Sciatic nerve (tissue), 2 donors: Measurements from ENCODE around the gene PHLDB1. TPM values are rescaled to one million over a fixed set of nuclear protein-coding genes. Genes with fewer than 3 reads are reported as not detected.

ENCODE experiments used
- ATAC-seq: fragments of 200-7000 bp; cut with Tn5 transposase; one replicate; pipeline ENCODE4 v1.9.1; 2020; ENCODE audit warnings: mild to moderate bottlenecking, moderate library complexity
- DNase-seq: peaks from one replicate; pipeline ENCODE4 v3.0.0-alpha.2; 2020; ENCODE audit warnings: low spot score
- intact Hi-C: fragments of 100-400 bp; cut with DNase I; formaldehyde crosslinking; loops from one replicate; pipeline ENCODE4 v1.14.2; 2022
- total RNA-seq: library from RNA; stranded (reverse); fragmentation: NEBNext Ultra II Directional; extraction: Animal tissue kit (Norgen Biotek cat#: 25700); gene quantifications from one replicate; pipeline ENCODE4 v1.2.1, GENCODE V29; 2021
- donor health status: DM: no; HTN: no; CAD: no.
- donor health status: DM: no; HTN: no; CAD: no.

Gene PHLDB1
- total RNA-seq, 1 donor from 2014 or later = 419 TPM

DNA sequence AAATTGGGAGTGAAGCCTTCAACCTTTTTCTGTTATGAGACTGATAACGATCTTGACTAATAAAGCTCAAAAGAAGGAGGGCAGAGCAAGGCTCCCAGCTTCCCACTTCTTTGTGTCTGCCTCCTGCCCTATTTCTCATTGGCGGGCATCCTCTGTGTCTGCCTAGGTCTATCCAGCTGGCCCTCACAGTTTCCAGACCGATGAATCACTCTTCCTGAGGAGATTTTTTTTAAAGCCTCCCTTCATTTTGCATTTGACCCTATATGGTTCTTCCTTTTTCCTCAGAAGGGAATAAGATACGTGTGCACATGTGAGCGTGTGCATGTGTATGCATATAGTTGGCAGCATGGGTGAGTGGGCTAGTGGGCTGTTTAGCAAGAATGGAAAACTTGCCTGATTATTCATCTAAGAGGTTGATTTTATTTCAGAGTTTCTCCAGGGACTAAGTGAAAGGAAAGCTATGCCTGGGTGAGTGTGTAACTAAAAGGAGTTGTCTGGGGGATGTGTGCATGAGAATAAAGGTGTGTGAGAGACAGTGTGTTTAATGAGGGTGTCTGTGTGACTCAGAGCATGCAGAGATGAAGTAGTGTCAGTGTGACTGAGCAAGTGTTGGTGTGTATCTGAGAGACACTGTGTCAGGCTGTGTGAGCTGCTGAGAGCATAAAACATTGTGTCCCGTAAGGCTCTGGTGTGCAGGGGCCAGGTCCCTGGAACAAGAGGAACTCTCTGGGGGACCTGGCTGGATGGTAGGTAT, 12.2 kb downstream of the PHLDB1 start:
- intact Hi-C loops = no loop called here
- DNase-seq = no peak
- peak; percentile 20 for ATAC-seq

DNA sequence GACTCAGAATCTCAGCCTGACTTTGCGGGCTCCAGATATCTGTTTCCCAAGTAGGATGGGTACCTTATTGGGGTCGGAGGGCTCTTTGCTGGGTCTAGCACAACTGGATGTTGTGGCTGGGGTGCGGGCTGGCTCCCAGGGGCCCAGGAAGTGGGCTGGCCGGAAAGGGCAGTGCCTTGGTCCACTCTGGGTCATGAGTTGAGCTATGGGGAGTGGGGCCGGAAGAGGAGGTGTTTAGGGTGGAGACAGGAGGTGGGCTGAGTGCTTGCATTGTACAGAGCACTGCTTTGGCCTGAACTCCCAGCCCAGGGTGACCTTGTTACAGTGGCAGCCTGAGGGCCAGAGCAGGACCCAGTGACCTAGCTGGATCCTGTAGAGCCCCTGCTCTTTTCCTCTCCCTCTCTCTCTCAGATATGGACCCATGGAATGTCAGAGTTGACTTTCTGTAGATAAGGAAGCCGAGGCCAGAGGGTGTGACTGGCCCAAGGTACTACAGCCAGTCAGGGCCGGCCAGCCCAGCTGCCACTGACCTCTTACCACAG, 13.2 kb downstream of the PHLDB1 start:
- intact Hi-C loops = no loop called here
- ATAC-seq (no peak), DNase-seq (no peak)

DNA sequence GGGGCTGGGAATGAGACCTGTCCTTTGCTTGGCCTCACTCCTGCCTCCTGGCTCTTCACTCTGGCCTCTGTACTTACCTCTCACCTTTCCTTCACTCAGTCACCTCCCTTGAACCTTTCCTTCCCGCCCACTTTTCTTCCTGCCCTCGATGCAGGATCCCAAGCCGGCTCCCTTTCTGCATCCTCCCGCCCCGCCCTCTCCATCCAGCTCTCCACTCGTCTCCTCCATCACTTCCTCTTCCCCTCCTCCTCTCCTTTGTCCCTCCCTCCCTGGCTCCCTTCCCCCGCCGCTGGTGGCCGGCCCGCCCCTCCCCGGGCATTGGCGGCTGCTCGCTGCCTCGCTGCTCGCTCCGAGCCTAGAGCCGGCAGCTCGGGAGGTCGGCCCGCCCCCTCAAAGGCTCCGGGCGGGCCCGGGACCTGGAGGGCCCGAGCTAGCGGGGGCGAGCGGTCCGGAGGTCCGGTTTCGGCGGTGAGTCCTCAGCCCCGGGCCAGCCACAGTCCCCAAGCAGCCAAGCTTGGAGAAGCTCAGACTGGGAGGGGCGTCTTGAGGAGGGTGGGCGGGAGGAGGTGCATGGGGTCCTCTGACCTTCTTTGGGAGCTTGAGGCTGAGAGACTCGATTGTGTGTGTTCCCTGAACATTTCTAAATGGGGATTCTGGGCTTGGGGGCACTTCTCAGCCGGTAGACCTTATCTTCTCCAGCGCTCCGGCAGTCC, 13.8 kb downstream of the PHLDB1 start:
- intact Hi-C loops = no loop called here
- peak; percentile 71 for ATAC-seq
- peak; percentile 94 for DNase-seq

DNA sequence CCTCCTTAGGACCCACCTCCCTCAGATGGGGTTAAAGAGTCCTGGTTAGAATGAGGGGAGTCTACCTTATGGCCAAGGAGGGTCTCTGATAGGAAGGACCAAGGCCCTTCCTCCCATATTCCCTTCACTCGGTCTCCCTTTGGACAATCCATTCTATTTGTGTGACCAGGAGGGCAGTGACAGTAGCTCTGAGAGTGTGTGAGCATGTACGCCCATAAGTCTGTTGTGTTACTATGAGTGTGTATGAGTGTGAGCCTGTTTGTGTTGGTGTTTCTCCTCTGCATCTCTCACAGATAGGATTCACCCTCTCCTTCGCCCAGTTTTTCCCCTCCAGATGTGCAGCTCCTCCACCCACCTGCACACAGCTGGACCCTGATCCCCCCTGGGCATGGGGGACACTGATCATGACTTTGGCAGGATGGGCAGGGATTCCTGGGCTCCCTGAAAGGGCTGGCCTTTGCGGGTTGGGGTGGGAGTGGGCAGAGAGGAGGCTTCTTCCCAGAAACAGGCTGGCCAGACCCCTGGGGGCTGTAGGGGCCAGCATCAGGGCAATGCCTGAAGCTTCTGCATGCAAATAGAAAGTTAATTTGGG, 14.5 kb downstream of the PHLDB1 start:
- intact Hi-C loops = no loop called here
- DNase-seq (no peak), ATAC-seq (no peak)

DNA sequence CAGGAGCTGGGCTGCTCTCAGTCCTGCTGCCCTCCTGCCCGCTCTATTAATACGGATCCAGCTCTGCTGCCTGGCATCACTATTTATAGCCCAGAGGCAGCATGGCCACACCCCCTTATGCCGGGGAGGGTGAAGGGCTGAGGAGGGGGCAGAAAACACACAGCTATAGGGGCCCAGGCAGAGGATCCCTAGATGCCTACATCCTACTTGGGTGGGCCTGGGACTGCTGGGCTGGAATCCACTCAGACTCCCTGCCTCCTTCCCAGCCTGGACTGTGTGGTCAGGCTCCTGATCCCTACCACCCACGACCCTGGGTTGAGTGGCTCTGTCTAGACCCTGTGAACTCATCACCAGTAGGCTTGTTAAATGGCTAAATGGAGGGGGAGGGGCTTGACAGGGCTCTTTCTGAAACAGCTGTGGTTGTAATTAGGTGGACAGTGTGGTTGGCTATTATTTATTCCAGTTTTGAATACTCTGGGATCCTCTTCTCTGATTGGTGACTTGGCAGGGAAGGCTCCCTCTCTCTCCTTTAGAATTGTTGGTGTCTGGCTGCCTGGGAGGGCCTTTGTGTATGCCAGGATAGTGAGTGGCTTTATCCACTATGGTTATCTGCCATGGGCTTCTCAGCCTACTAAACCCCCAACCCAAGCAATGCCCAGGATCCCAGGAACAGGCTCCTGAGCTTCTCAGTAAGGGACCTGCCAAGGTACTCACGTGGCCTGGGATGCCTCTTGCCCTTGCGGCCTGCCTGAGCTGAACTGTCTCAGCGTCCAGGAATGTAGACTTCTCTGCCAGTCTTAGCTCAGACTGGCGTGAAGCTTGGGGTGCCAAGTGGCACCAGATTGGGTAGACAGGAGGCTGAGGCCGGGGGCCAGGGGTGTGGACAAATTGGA, 15.2 kb downstream of the PHLDB1 start:
- intact Hi-C loops = no loop called here
- DNase-seq (no peak), ATAC-seq (no peak)

DNA sequence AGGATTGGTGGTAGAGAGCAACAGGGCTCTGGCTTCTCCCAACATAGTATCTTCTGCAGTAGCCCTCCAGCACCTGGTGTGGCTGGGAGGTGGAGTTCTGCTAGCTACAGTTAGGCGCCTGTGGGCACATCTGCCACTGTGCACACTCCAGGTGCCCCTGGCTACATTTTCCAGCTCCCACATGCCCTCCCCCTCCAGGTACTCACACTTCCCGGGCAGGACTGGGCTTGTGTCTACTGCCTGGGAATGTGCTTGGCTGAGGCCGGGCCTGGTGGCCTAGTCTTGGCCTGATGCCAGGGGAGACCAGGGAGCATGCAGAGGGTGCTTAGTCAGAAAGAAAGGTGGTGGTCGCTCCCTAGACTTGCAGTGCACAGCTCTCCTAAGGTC, 15.8 kb downstream of the PHLDB1 start:
- DNase-seq (no peak), ATAC-seq (no peak)
- intact Hi-C loops = no loop called here

DNA sequence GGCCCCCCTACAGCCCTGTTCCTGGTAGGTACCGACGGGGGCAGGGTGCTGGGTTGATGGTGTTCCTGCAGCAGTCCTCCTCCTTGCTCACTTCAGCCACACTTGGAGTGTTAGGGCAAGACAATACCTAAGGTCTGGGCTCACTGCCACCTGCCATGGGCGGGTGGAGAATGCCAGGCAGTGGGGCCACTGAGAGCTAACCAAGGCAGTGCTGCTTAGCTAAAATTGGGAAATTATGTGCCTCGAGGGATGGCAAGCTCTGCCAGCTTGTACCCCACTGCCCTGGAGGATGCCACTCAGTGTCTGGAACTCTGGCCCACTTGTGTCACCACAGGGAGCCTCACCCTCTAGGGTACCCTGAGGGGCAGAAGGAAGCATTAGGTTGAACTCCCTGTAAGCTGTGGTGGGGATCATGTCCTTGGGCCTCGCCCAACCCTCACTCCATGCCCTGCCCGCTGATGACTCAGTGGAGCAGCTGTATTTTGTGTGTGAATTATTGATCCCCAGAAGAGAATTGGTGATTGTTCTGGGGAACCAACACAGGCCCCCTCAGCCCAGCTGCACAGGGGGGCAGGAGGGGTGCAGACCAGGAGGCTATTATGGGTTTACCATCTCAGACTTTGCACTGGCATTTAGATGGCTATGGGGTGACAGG, 17.7 kb downstream of the PHLDB1 start:
- no peak for ATAC-seq
- DNase-seq = no peak
- intact Hi-C loops = no loop called here

DNA sequence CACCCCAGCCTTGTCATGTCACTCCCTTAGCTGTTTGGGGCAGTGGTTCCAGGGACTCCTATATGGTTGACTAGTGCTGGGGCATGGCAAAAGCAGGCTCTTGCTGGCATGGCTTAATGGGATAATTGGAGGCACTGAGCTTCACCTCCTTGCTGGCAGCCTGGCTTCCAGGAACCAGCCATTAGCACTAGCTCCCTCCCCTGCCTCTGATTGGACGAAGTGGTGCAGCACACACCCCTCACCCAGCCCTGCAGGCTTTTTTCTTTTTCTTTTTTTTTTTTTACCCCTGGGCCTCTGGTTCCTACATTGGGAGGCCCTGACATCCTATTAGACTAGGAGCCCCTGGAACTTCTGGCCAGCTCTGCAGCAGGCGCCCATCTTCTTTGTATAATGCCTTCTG, 18.6 kb downstream of the PHLDB1 start:
- DNase-seq (no peak), ATAC-seq (no peak)
- intact Hi-C loops = no loop called here

DNA sequence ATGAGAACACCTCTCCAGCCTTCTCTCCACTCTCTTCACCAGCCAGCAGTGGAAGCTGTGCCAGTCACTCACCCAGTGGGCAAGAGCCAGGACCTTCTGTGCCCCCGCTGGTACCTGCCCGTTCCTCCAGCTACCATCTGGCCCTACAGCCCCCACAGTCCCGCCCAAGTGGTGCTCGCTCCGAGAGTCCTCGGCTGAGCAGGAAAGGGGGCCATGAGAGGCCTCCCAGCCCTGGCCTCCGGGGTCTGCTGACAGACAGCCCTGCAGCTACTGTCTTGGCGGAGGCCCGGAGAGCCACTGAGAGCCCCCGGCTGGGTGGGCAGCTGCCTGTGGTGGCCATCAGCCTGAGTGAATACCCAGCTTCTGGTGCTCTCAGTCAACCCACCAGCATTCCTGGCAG, 20.2 kb downstream of the PHLDB1 start:
- intact Hi-C loops = no loop called here
- ATAC-seq (no peak), DNase-seq (no peak)

DNA sequence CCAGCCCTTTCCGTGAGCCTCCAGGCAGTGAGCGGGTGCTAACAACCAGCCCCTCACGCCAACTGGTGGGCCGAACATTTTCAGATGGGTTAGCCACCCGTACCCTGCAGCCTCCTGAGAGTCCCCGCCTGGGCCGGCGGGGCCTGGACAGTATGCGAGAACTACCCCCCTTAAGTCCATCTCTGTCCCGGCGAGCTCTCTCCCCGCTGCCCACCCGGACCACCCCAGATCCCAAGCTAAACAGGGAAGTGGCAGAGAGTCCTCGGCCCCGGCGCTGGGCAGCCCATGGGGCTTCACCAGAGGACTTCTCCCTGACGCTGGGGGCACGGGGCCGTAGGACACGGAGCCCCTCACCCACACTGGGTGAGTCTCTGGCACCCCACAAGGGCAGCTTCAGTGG, 20.6 kb downstream of the PHLDB1 start:
- ATAC-seq = no peak
- intact Hi-C loops = no loop called here
- DNase-seq = no peak

DNA sequence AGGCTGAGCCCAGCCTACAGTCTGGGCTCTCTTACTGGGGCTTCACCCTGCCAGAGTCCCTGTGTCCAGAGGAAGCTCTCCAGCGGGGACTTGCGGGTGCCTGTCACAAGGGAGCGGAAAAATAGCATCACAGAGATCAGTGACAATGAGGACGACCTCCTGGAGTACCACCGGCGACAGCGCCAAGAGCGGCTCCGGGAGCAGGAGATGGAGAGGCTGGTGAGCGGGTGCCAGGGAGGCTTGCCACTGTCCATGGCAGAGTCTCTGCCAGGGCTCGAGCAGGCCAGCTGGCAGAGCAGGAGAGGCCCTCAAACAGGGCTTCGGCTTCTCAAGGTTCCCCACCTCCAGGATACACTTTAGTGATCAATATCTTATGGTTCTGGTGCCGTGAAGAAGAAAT, 21.0 kb downstream of the PHLDB1 start:
- intact Hi-C loops = no loop called here
- ATAC-seq = no peak
- DNase-seq = no peak

DNA sequence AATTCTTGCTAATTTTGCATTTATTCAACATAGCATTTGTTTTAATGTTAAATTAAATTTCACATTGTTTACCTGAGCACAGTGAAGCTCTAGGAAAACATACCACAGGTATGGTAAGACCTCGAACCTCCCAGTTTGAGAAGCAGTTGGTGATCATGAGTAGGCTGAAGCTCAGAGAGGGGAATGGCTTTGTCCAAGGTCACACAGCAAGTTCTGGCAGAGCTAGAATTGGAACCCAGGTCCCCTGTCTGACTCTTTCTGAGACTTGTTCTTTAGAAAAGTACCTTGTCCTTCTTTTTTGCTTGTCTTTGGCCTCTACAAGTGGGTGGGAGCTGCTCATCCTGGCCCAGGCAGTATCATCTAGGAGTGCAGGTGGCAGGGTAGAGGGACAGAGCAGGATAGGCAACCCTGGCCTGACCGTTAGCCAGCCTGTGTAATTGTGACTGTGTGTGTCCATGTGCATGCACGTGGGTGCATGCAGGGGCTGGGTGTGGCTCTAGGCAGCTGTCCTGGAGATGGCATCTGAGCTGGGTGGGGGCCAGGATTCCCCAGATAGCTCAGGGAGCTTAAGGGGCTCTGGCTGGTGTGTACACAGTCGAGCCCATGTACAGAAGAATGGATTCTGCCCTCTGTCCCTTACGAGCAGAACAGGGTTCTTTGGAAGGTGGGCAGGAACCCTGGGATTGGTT, 21.6 kb downstream of the PHLDB1 start:
- no peak for DNase-seq
- intact Hi-C loops = no loop called here
- no peak for ATAC-seq

DNA sequence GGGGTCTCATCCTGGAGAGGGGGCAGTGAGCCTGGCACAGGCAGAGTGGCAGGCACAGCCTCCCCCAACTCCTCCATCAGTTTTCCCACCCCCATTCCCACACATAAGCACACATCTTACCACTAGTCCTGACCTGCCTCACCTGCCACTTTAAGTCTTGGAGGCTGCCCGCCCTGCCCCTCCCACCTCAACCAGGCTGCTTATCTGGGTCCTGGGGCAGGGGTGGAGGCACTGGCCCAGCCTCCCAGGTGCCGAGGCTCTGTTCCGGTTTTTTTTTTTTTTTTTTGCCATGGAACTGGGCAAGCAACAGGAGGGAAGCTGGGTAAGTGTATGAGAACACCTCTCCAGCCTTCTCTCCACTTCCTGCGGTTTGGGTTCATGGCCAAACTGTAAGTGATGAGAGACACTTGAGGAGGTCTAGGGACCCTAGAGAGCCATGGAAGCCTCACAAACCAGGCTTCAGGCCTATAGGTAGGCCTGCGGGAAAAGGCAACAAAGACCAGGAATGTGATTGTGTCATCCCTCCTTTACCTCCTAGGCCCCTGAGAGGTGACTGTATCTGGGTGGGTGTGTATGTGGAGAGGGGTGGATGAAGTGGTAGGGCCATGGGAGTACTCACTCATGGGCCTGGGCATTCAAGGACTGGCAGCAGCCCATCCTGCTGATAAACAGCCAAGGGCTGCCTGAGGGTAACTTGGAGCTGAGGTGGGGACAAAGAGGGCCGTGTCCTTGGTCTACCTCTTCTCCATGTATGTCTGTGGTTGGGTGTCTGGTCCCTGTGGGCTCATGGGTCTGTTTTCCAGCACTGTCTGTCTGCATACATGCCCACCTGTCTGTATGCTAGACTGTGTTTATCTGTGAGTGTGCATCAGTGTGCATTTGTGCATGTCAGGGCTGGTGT, 22.6 kb downstream of the PHLDB1 start:
- ATAC-seq = no peak
- intact Hi-C loops = no loop called here

DNA sequence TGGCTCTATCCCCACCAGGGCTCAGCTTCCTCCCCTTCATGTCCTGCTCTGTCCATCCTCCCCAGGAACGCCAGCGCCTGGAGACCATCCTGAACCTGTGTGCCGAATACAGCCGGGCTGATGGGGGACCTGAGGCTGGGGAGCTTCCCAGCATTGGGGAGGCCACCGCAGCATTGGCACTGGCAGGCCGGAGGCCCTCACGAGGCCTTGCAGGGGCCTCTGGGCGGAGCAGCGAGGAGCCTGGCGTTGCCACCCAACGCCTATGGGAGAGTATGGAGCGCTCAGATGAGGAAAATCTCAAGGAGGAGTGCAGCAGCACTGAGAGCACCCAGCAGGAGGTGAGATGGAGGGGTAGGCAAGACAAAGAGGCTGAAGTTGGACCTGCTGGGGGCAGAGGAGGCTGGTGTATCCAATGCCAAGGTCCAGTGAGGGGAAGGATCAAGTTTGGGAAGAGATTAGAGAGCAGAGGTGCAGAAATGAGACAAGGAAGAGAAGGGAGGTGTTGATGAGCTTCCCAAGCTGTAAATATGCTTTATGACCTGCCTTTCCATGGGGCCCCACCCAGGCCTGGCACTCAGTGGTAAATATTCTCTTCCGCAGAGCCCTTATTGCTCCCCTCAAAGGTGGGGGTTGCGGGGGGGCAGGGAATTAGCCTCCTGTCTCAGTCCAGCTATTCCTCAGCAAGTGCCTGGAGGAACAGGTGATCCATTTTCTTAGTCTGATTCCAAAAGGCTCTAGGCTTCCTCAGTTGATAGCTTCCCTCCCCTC, 23.9 kb downstream of the PHLDB1 start:
- no peak for ATAC-seq
- intact Hi-C loops = no loop called here
- DNase-seq = no peak

More for the DNA sequence above, 22.6 kb downstream of the PHLDB1 start:
- no peak for DNase-seq

DNA sequence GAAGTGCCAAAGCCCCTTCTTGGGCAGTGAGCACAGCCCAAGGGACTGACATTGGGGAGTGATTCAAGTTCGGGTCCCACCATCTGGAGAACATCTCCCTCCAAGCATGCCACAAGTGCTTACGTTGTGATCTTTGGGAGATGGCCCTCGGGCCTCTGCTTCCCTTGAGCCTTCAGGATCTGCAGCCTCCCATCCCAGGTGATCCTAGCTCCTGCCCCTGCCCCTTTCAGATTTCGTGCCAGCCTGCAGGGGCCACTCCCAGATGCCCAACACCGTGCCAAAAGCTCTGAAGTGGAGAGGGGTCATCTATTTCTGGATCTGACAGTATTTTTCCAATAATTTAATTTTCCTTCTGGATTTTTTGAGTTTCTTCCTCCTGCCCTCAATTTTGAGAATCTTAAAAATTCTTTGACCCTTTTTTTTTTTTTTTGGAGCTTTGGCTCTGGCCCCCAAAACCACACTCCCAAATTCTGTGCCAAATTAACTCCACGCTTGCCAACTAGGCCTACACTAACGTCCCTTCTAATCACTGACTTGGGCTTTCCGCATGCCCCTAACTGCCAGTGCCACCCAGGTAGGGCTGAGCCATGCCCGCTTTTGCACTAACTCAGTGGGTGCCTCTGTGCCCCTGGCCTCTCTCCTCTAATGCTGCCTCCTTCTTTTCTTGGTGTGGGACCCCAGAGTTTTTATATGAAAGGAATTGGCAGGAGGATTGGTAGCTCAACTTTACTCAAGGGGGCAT, 25.3 kb downstream of the PHLDB1 start:
- DNase-seq = no peak
- ATAC-seq = no peak
- intact Hi-C loops = no loop called here

DNA sequence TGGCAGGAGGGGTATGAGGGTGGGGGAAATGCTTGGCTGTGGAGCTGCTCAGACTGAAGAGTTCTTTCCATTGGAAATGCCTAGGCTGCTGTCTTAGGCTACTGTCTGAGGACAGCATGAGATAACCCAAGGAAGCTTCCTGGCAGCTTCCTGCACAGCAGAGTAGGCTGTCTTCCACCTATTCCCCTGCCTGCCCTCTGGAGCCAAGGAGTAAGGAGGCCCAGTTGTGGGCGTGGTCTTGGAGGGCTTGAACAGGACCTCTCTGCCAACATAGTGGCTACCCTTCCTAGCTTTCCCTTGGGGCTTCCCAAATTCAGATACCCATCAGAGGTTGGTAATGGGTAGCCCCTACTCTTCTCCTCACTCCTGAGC, 25.9 kb downstream of the PHLDB1 start:
- intact Hi-C loops = no loop called here
- ATAC-seq = peak; percentile 4

More for the DNA sequence above, 25.9 kb downstream of the PHLDB1 start:
- DNase-seq = no peak
